Fibroblast of lung (primary cell): ENCODE results near the gene FADS2.

Experiments
- CTCF ChIP-seq, 2 donors: IDR thresholded peaks in 1 of 2; conservative IDR thresholded peaks in 1 of 2; 1 replicate in 1 of 2; 2 replicates in 1 of 2; pipeline ENCODE4 v1.5.1; 2011 to 2012; ENCODE audit warnings: low read length in 2 of 2, control low read depth in 1 of 2, inconsistent platforms in 1 of 2, low read depth in 1 of 2, mild to moderate bottlenecking in 1 of 2
- EZH2 ChIP-seq: IDR thresholded peaks from 2 replicates; pipeline ENCODE4 v1.5.1; 2012; ENCODE audit warnings: low read length, control low read depth, mild to moderate bottlenecking; ENCODE audit errors: missing control alignments

GRCh38 chr11:61864814-61865775 lies 37.0 kb downstream of the FADS2 start:
- TF ChIP-seq CTCF (conservative IDR thresholded peaks at IDR 0.05 in 1 of 2, IDR thresholded peaks at IDR 0.05 in 1 of 2; ENCODE audit: low read depth in 1 of 2, low read length in 2 of 2) (no peak), EZH2 (no peak)
